GM18868 (cell line): ENCODE measurements around the gene NRARP.

Experiments used
- ATAC-seq: cut with Tn5 transposase; IDR thresholded peaks from one replicate; pipeline ENCODE4 v1.9.1; 2021; ENCODE audit warnings: mild to moderate bottlenecking, moderate library complexity; ENCODE audit not compliant: unreplicated experiment

NRARP gene

DNA sequence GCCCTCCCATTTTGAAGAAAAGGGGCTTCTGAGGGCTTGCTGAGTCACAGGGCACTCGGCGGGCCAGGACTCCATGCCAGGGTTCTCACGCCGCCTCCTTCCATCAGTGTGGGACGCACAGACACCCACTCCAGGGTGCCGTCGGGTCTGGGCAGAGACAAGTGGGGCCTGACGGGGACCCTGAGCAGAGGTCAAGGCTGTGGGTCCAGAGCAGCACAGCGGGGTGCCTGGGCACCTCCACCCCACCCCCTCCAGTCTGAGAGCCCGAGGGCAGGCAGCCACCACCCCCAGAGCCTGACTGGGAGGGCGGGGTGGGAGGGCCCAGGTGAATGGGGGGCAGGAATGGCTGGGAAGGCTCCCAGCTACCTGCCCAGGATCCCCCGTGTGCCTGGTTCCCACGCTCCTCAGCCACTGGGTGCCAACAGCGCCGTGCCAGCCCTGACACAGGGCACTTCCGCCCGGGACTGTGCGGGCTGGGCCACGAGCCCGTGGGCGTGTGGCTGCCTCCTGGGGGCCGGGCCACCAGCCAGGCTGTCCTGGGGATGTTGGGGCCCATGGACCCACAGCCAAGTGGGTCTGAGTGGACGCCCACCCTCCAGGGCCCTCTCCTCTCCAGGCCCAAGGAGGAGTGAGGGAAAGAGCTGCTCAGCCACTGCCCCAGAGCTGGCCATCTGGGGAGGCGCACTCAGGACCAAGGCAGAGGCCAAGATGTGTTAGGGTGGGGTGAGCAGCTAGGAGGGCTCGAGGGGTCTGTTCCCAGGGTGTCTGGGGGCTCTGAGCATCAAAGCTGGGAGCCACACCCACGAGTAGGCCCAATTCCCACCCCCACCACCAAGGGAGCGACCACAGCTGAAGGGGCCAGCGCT is 10.1 kb upstream of the NRARP start:
- no peak for ATAC-seq

DNA sequence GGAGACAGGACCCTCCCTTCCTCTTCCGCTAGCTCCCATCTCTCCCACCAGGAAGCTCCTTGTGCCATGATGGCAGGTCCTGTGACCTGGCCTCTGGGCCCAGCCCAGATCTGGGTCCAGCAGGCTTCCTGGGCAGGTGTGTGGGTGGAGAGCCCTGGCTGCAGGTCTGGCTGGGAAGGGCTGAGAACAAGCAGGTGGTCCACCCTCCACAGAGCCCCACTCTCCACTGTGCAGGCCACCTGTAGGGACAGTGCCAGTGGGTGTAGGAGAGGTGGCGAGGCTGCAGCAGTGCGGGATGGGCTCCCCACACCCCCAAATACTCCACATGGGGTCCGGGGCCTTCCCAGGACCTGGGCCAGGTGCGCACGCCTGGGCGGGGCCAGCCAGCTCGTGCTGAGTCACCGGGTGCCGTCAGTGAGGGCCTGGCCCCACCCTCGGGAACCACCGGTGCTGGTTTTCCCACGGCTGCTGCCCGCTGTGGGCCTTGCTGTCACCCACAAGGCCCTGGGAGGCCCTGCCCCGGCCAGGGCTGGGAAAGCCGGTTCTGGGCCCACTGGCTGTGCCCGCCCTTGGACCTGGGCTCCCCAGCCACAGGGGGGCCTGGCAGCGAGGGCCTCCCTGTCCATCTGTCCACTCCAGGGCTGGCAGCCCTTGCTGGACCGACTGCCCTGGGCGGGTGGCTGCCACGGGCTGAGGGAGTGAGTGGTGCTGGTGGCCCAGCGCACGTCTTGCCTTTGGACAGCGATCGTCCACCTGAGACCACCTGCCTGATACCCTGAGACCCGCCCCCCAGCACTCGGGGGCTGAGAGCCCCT is 9.3 kb upstream of the NRARP start:
- no peak for ATAC-seq

DNA sequence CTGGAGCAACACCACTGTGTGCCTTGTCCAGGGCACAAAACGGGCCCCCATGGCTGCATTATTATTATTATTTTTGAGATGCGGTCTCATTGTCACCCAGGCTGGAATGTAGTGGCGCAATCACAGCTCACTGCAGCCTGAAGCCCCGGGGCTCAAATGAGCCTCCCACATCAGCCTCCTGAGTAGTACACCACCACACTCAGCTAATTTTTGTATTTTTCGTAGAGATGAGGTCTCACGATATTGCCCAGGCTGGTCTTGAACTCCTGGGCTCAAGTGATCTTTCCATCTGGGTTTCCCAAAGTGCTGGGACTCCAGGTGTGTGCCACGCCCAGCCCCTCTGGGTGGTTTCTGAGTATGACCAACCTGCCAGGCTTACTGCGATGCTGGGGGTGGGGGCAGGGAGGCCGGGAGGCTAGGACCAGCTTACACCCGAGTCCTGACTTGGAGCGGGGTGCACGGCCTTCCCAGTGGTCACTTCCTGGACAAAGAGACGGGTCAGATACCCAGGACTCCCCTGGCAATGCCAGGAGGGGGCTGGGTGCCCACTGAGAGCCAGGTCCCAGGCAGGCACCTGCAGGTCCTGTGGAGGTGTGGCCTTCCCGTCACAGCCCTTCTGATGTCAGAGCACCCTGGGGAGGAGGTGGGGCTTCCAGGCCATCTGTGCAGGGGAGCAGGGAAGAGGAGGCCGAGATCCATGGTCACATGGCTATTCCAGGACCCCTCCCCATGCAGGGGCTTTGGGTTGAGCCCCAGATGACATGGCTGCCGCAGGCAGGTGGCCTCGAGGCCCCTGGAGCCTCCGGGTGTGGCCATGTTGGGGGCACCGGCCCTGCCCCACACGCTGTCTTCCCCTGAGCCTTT is 8.3 kb upstream of the NRARP start:
- no peak for ATAC-seq

DNA sequence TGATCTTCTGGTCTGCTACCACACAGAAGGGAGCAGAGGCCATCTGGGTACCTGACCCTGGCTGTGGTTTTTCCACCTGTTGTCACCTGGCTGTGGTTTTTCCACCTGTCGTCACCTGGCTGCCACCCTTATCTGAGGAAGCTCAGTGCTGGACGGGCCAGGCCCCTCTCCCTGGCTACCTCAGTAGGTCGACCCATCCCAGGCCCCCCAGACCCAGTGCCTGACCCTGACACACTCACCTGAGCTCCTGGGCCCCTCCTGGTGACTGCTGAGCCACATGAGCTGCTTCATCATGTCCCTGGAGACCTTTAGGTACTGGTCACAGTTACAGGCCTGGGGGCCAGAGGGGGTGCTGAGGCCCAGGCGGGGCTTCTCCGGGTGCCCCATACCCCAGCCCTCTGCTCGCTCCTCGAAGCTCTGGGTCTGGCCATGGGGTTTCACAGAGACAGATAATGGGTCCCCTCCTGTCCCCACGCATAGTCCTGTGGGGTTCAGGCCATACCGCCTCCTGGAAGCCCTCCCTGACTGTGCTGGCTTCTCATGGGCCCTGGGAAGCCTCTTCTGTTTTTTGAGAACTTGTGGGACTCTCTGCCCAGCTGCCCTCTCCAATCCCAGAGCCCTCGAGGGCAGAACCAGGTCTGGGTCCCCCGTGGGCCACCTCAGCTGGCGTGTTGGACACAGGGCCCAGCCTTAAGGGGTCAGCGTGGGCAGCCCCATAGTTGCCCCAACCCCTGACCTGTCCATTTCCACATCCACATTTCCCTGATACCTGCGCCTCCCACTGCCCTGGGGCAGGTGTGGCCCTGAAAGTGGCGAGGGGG is 7.5 kb upstream of the NRARP start:
- ATAC-seq = no peak

DNA sequence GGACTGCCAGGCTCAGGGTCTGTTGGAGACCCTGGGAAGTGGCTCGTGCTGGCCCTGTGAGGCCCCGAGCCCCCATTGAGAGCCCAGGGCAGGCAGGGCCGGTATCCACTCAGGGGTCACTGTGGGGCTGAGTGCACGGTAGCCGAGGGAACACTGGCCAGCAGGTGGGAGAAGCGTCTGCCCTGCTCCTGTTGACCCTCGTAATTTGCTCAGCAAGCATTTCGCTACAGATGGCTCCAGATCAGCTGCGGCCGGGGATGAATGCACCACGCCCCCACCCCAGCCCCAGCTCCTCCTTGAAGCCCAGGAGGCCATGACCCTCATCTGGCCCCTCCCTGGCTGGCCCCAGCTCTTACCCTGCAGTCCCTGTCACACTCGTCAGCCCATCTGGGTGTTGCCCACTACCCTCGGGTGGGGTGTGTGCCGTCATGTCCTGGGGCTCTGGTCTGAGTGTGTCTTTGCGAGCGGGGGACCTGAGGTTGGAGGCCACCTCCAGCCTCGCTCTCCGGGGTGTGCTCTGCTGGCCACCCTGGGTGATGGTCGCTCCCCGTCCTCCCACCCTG is 6.1 kb upstream of the NRARP start:
- ATAC-seq = no peak

DNA sequence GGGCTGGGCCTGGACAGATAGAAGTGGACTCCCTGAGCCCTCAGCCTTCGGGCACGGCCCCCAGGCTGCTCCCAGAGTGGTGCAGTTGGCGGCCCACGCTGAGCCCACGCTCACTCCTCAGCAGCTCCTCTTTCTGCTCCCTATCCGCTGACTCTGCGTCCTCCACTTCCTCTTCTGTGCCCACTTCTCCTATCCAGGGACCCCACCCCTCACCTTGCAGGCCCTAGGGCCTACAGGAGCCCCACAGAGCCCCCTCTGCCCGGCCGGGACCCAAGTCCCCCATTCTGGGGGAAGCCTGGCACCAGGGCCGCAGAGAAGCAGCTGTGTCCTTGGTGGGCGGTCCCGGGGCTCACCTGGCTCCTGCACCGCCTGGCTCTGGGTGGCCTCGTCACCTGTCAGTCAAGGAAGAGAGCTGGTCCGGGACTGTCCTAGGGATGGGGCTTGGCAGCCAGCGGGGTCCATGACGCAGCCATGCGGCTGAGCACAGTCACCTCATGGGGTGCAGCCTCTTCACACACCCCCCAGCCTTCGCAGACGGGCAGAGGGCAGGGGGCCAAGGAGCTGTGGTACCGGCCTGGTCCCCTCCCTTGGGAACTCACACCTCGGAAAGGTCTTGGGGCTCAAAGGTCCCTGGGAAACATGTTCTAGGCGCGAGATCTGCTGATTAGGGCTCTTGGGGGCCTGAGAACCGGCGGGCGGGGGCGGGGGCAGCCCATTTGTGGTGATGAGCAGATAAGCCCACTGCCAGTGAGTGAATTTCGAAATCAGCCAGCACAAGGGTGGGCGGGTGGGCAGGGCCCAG is 5.4 kb upstream of the NRARP start:
- no peak for ATAC-seq

DNA sequence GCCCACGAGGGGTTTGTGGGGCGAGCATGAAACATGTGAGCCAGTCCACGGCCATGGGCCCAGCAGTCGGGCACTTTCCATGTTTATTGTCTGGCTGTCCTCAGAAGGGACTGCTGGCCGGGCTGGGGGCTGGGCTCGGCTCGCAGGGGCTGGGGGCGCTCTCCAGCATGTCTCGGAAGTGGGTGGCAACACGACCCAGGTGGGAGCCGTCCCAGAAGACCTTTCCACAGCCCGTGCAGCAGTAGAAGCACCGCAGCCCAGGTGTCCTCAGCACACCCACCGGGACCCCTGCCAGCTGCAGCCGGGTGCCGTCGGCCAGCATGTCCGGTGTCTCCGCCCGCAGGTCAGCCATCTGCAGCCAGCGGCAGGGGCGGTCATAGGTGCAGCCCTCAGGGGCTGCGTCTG is 4.8 kb upstream of the NRARP start:
- no peak for ATAC-seq

DNA sequence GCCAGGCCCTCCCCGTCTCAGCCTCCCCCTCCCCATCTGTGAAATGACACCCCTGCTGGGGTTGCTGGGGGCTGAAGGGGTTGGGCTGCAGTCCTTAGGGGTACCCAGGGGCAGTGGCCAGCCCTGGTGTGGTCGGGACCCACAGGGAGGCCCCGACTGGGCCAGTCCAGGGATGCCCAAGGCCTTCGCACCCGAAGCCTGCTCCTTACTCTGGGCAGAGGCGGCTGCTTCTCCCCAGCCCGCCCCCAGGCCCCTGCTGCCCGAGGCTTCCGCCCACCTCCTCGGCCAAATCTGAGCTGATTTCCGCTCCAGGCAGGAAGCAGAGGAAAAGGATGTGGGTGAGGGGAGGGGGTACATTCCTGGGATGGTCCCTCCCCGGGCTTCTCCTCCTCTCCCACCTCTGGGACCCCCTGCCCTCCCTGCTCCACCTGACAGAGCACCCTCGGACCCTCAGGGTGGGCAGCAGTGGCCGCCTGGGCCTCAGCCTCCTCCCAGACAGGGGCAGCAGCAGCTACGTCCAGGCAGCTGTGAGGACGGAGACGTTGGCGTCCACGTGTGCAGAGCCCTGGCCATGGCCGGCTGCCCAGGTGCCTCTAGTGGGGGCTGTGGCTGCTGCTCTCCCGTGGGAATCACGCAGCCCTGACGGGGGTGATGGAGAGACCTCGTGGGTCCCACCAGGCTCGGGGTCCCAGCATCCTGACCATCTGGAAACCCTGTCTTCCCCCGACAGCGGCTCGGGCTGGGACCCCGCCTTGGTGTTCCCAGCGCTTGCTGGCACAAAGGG is 4.2 kb upstream of the NRARP start:
- ATAC-seq = no peak

DNA sequence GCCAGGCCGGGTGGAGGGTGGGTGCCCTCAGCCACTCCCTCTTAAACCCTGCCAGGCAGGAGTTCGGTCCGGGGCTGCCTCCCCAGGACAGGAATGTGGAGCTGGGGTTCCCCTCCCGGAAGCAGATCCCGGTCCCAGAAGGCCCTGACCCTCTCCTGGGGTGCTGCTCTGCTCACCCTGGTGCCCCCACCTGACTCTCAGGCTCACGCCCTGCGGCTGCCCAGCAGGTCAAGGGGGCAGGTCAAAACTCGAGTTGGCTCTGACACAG is 3.7 kb upstream of the NRARP start:
- ATAC-seq = no peak

DNA sequence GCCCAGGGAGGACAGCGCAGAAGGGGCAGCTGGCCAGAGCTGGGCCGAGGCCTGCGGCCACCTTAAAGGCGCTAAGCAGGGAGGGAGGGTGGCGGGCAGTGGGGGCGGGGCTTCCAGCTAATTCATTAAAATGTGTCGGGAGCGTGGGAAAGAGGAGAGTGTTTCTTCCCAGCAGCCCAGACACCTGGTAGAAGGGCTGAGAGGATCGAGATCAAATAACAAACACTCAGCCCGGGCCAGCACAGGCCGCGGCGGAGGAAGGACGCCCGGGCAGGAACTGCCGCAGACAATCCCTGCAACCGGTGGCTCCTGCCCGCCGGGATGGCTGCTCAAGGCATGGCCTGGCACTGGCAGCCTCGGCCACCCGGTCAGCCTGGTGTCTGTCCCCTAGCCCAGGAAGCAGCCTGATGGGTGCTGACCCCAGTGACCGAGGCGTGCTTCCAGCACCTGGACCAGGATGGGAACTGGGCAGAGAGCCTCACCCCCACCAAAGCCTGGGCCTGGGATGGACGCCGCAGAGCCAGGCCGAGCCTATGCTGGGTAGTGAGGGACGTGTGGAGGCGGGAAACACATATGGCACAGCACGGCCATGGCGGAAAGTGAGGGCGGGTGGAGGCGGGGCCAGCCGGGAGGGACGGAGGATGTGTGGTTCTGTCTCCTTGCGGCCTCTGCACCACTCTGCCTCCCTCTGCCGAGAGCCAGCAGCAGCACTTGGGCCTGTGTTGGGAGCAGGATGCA is 3.2 kb upstream of the NRARP start:
- ATAC-seq = no peak

DNA sequence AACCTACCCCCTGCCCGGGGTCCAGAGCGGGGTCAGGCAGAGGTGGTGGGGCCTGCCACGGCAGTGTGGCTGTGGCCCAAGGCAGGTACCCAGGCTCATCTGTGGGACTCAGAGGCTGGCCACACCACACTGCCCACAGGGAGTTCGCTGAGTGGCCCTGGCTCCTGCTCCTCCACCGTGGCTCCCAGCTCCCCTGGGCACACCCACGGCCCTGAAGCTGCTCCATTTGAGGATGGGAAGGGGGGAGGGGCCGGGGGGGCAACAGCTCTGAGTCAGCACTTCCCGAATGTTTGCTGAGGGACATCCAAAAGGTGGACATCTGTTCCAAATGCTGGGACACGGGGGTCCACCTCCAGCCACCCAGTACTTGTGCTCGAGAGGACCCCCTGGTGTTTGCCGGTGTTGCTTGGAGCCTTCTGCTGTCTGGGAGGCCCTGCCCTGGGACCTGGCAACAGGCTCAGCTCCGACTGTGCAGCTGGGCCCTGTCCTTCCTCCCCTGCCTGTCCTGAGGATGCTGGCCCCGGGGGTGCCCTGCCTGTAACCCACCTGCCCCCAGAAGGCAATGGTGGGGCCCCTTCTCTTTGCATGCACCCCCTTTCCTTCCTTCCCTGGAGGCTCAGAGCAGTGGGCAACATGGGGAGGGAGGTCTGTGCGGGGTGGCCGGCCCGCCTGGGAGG is 2.5 kb upstream of the NRARP start:
- ATAC-seq = no peak

DNA sequence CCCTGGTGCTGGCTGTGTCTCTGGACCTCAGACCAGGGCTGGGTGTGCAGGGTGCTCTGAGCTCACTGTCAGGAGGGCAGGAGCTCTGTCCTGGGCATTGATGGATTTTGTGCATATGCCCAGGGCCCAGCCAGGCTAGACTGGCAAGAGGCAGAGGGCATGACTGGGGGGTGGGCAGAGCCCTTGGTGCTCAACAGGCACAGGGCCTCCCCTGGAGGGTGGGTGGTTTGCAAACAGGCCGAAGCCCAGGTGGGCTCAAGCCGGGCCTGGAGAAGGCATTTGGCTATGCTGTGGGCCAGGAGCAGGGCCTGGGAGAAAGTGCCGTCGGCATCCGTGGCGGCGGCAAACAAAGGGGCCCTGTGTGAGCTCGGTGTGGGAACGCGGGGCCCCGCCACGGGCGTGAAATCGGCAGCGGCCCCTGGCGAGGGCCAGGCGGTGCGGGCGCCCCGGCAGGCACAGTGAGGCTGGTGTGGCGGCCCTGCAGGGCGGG is 1.9 kb upstream of the NRARP start:
- ATAC-seq = no peak

DNA sequence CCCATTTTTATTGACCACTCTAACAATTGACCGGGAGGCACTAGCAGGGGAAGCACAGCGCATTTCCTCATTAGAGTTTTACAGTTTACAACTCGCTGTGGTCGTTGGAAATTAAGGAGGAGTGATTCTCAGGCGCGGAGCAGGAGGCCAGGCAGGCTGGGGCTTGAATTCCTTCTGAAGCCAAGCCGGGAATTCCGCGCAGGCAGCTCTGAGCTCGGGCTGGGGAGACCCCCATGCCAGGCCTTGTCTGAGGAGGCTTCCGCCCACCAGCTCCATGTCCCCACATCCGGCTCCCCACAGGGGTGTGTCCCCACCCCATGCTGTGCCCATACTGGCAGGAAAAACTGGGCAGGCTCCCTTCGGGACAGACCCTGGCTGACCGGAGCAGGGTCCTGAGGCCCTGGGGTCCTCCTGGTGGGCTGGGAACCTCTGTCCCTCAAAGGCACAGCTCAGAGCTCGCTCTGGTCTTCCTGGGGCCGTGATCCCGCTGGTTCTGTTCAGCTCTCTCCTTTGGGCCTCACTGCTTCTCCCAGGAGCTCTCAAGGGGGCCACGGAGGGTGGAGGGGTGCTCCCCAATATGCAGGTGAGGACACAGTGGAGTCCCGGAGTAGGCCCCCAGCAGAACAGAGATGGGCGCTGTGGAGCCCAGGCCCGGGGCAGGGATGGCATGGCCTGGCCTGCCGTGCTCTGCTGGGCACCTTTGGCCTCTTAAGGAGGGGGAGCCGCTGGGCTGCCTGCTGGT is 1.3 kb upstream of the NRARP start:
- no peak for ATAC-seq

DNA sequence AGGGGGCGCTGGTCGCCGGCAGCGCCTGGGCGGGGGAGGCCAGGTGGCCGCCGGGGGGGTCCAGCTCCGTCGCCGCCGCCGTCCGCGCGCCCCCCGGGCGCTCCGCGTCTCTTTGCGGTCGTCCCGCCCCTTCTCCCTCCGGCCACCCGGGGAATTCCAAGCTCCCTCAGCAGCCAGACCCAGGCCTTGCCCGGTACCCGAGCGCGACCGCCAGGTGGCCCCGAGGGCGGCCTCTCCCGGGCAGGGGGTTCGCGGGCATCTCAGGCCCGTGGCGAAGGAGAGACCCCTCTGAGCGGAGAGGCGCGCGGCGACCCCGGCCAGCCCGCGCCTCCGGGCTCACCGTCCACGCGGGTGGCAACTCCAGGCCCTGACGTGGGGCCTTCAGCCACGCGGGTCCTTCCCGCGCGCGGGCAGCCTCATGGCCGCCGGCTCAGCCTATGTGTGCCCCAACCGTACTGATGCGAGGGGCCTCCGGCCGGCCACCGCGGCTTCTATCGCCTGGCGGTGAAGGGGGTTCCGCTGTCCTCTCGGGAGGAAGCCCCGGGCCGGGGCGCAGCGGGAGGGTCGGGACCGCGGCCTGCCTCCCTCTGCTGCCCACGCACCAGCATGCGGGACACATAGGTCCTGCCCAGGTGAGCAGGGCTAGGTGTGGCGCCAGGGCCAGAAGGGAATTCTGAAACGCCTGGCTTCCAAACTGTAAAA is 529 bp upstream of the NRARP start:
- peak; percentile 37 for ATAC-seq

DNA sequence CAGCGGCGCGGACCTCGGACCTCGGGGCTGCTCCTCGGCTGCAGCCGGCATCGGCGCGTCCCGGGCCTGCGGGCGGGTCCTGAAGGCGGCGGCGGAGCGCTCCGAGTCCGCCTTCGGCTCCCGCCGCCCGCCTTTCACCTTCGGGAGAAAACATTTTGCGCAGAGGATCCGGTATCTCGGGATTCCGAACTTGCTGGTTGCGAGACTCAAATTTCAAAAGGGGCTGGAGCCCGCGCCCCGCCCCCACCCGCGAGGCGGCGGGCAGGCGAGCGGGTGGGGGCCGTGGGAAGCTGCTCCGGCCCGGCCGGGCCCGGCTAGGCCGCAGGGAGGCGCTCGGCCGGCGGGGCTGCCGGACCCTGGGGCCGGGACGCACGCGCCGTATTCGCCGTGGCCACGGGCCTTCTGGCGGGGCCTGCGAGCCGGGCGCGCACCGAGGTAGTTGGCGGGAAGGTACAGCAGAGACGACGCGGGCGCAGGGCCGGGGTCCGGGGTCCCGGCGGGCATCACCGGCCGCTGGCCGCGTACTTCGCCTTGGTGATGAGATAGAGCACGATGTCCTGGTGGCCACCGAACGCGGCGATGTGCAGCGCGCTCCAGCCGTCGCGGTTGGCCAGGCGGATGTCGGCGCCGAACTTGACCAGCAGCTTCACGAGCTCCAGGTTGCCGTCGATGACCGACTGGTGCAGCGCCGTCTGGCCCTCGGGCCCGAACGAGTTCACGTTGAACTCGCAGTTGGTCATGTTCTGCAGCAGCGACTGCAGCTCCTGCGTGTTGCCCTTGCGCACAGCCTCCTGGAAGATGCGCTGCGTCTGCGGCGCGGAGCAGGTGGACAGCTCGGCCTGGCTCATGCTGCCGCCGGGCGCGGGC is 757 bp downstream of the NRARP start:
- peak; percentile 16 for ATAC-seq
